ENCODE data around the gene CTNNA3. TPM values are rescaled to one million over a fixed set of nuclear protein-coding genes. Genes with fewer than 3 reads are reported as not detected.

Gene CTNNA3
- total RNA-seq, 4 donors from 2014 or later: 0.04 to 0.19 (median 0.11) TPM

GRCh38 chr10:67629461-67629971 is 66.5 kb downstream of the CTNNA3 start:
- TF ChIP-seq POLR2A (IDR thresholded peaks at IDR 0.05): no peak
- no peak for TF ChIP-seq CTCF (IDR thresholded peaks at IDR 0.05)
- no peak for DNase-seq (ENCODE audit: low spot score in 2 of 2)
- intact Hi-C loops (cut with DNase I; ENCODE audit: low total_unique reads): no loop called here
- no peak overlapping the region for H3K4me3 ChIP-seq (ENCODE audit: low read depth, poor library complexity, severe bottlenecking)

- no peak for DNase-seq (ENCODE audit: low spot score in 2 of 2)
- TF ChIP-seq POLR2A (IDR thresholded peaks at IDR 0.05): no peak
- TF ChIP-seq CTCF (IDR thresholded peaks at IDR 0.05): no peak
- intact Hi-C loops (cut with DNase I; ENCODE audit: low total_unique reads): no loop called here
- H3K4me3 ChIP-seq (ENCODE audit: low read depth, poor library complexity, severe bottlenecking): no peak overlapping the region
- 79 to 90% methylated on average over 1 of the region's 1 CpG for WGBS, 2 donors
These were observed 73.0 kb downstream of the CTNNA3 start for GRCh38 chr10:67622984-67623383.

GRCh38 chr10:67622511-67622910 is 73.5 kb downstream of the CTNNA3 start:
- TF ChIP-seq POLR2A (IDR thresholded peaks at IDR 0.05): no peak
- TF ChIP-seq CTCF (IDR thresholded peaks at IDR 0.05): no peak
- intact Hi-C loops (cut with DNase I; ENCODE audit: low total_unique reads): no loop called here
- DNase-seq (ENCODE audit: low spot score in 2 of 2): no peak
- no peak overlapping the region for H3K4me3 ChIP-seq (ENCODE audit: low read depth, poor library complexity, severe bottlenecking)
- WGBS, 2 donors: 76% methylated on average over 1 of the region's 1 CpG

GRCh38 chr10:67621834-67622233 is 74.2 kb downstream of the CTNNA3 start:
- 80 to 83% methylated on average over 3 of the region's 3 CpGs for WGBS, 2 donors

GRCh38 chr10:67618116-67618515 is 77.9 kb downstream of the CTNNA3 start:
- WGBS, 2 donors: 74 to 78% methylated on average over 3 of the region's 3 CpGs
- no peak overlapping the region for H3K4me3 ChIP-seq (ENCODE audit: low read depth, poor library complexity, severe bottlenecking)
- intact Hi-C loops (cut with DNase I; ENCODE audit: low total_unique reads): no loop called here
- DNase-seq (ENCODE audit: low spot score in 2 of 2): no peak
- TF ChIP-seq POLR2A (IDR thresholded peaks at IDR 0.05): no peak

More at GRCh38 chr10:67621834-67622233, 74.2 kb downstream of the CTNNA3 start:
- DNase-seq (ENCODE audit: low spot score in 2 of 2): no peak
- no peak for TF ChIP-seq CTCF (IDR thresholded peaks at IDR 0.05)
- no peak overlapping the region for H3K4me3 ChIP-seq (ENCODE audit: low read depth, poor library complexity, severe bottlenecking)
- intact Hi-C loops (cut with DNase I; ENCODE audit: low total_unique reads): no loop called here

- H3K4me3 ChIP-seq (ENCODE audit: low read depth, poor library complexity, severe bottlenecking): no peak overlapping the region
- intact Hi-C loops (cut with DNase I; ENCODE audit: low total_unique reads): no loop called here
- TF ChIP-seq POLR2A (IDR thresholded peaks at IDR 0.05) (no peak), CTCF (IDR thresholded peaks at IDR 0.05) (no peak)
- 74 to 79% methylated on average over 10 of the region's 10 CpGs for WGBS, 2 donors
- no peak for DNase-seq (ENCODE audit: low spot score in 2 of 2)
These were observed 83.1 kb downstream of the CTNNA3 start for GRCh38 chr10:67612577-67613537.

Measured in lower leg skin (tissue), 4 donors.